Gastroesophageal sphincter (tissue), 3 donors: Measurements from ENCODE around the gene RAP1GAP.

ENCODE experiments used
- EP300 ChIP-seq: sonication (generic); formaldehyde crosslinking; IDR thresholded peaks from one replicate; pipeline ENCODE4 v1.6.1; 2017; ENCODE audit warnings: antibody characterized with exemption, mild to moderate bottlenecking
- POLR2A ChIP-seq, 2 donors: fragments of 450-650 bp; IDR thresholded peaks; one replicate each; pipeline ENCODE4 v1.6.1; 2017; ENCODE audit warnings: antibody characterized with exemption in 2 of 2, mild to moderate bottlenecking in 2 of 2, moderate library complexity in 1 of 2
- POLR2AphosphoS5 ChIP-seq: sonication (generic); formaldehyde crosslinking; IDR thresholded peaks from one replicate; pipeline ENCODE4 v1.6.1; 2017; ENCODE audit warnings: antibody characterized with exemption
- TF ChIP-seq, protein P1 (sequence below), 4 experiments: fragments of 200-600 bp in 2 of 4; fragments of 450-650 bp in 2 of 4; sonication (generic) in 1 of 4; IDR thresholded peaks; one replicate each; pipeline ENCODE4 v1.5.1; 2017 to 2019; ENCODE audit warnings: antibody characterized with exemption in 4 of 4, mild to moderate bottlenecking in 2 of 4, moderate library complexity in 2 of 4

GRCh38 chr1:21696931-21697330 lies 27.8 kb upstream of the RAP1GAP start:
- TF ChIP-seq POLR2AphosphoS5 (no peak), EP300 (no peak), POLR2A (IDR thresholded peaks at IDR 0.05) (no peak)
- TF ChIP-seq, protein P1, sequence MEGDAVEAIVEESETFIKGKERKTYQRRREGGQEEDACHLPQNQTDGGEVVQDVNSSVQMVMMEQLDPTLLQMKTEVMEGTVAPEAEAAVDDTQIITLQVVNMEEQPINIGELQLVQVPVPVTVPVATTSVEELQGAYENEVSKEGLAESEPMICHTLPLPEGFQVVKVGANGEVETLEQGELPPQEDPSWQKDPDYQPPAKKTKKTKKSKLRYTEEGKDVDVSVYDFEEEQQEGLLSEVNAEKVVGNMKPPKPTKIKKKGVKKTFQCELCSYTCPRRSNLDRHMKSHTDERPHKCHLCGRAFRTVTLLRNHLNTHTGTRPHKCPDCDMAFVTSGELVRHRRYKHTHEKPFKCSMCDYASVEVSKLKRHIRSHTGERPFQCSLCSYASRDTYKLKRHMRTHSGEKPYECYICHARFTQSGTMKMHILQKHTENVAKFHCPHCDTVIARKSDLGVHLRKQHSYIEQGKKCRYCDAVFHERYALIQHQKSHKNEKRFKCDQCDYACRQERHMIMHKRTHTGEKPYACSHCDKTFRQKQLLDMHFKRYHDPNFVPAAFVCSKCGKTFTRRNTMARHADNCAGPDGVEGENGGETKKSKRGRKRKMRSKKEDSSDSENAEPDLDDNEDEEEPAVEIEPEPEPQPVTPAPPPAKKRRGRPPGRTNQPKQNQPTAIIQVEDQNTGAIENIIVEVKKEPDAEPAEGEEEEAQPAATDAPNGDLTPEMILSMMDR (IDR thresholded peaks at IDR 0.05): no peak
